DMS153 (cell line): Measurements from ENCODE around the gene SUPT4H1.
A peak's percentile ranks its signal among the peaks of the same experiment; 100 is the strongest.
"Not testable (repeated sequence)": the region's sequence is repeated elsewhere in the genome, so short reads cannot be mapped to it uniquely, and the experiment has no call there.

Source experiments
- DNase-seq: peaks from one replicate; lab custom pipeline; 2025; lab: John Stamatoyannopoulos, UW

SUPT4H1 gene

GRCh38 chr17:58351831-58352595, at the start of gene SUPT4H1:
Gene SUPT4H1, minus strand, starts transcription at chr17:58352201. Its CDS starts 66 bp downstream, at chr17:58352135.
- DNase-seq: peak; percentile 91

DNA sequence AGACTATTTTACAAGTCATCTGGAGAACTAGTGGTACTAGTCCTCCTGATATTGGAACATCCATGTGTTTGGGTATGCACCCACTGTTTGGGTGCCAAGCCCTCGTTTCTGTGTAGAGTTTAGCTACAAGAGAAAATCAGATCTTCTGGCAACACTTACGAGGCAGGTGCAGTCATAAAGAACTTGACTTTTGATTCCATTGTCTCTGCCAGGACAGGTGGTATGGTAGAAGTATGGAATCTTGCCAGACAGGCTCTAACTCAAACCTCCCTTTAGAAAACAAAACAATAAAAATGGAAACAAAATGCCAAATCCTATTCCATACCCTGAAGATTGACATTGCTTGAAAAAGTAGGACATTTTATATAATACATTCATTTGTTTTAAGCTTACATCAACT, 49.3 kb upstream of the SUPT4H1 start:
- no peak for DNase-seq

- DNase-seq: no peak
These were observed 48.8 kb upstream of the SUPT4H1 start for GRCh38 chr17:58400826-58401225.

GRCh38 chr17:58399974-58400373, 48.0 kb upstream of the SUPT4H1 start:
- no peak for DNase-seq

GRCh38 chr17:58398574-58399266, 46.7 kb upstream of the SUPT4H1 start:
- no peak for DNase-seq

GRCh38 chr17:58397421-58397820, 45.4 kb upstream of the SUPT4H1 start:
- DNase-seq: not testable (repeated sequence)

DNA sequence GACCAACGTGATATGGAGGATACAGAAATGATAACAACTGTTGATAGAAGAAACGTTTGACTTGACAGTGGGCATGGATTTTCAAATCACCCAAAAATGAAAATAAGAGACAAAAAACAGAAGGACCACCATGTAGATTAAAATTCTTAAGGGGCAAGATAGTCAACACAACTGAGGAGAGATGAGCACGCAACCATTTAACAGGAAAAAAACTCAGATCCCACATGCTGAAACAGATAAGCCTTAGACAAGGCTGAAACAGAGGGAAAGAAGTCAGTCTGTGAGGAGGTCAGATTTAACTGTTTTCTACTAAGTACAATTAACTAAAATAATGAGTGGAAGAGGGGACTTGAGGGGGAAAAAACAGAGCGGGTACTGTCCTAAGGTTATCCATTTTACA, 44.2 kb upstream of the SUPT4H1 start:
- no peak for DNase-seq

DNA sequence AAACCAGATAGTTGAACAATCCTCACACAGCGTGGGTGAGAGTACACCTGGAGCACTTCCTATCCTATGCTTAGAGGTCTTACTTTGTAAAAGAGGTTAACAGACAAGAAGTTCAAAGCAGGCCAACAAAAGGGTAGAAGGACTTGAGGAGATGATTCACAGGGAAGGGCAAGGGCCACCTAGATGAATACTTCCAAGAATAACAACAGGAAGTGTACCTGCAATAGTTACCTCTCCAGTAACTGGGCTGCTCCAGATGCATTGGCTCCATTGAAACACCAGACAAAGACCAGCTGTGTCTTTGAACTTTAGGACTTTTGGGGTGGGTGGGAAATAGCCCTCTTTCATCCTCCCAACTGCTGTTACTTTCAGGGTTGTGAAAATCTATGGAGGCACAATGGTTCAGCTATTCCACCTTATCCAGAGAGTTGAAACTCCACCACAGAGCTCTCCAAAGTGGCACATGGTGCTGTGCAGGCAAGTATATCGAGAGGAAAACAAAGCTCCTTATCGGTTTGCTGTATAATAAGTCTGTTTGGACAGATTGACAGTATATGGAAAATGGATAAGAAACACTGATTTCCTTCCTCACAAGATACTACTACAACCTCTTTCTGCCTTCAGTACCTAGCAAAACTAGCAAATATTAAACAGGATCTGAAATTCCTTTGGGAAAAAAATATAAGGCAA, 42.7 kb upstream of the SUPT4H1 start:
- no peak for DNase-seq

DNA sequence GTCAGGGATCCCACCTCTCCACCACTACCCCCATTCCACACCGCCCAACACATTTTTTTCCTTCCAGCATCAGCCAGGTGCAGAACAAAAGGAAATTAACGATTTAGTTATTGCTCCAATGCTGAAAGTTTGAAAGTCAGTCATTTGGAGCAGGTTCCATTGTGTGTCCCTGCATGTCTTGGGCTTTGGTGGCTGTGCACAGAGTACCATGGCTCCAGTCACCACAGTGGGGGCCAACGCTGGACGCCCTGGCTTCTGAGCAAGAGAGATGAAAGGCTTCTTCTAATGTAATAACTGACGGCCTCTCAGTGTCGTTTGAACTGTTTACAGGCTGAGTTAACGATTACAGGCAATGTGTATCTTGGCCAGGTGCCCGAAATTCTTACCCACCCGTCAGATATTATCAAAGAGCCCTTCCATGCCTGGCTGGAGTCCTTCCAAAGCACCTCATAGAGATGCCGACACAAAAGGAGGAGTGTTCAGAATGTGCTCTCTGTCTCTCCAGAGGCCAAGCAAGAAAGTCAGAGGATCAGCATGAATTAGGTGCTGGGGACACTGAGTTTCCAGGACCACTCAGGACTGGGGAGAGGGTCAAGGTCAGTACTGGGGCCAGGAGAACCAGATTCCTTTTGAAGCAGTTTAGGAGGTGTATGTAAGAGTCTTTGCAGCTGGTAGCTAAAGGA, 39.4 kb upstream of the SUPT4H1 start:
- DNase-seq: peak; percentile 91

GRCh38 chr17:58390884-58391283, 38.9 kb upstream of the SUPT4H1 start:
- DNase-seq: no peak

- no peak for DNase-seq
These were observed 36.5 kb upstream of the SUPT4H1 start for GRCh38 chr17:58388302-58389190.

GRCh38 chr17:58387834-58388233, 35.8 kb upstream of the SUPT4H1 start:
- DNase-seq: no peak

DNA sequence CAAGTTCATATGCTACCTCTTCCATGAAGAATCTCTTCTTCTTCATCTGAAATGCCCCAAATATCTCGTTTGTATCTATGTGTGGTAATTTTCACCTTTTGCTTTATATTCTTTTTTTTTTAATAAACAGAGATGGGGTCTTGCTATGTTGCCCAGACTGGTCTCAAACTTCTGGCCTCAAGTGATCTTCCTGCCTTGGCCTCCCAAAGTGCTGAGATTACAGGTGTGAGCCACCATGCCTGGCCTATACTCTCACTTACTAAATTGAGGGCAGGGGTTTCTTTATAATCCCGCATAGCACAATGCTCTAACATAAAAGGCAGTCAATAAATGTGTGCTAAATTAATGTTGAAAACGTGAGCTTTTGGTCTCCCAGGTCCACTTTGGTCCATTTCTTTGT, 34.7 kb upstream of the SUPT4H1 start:
- DNase-seq: no peak

DNA sequence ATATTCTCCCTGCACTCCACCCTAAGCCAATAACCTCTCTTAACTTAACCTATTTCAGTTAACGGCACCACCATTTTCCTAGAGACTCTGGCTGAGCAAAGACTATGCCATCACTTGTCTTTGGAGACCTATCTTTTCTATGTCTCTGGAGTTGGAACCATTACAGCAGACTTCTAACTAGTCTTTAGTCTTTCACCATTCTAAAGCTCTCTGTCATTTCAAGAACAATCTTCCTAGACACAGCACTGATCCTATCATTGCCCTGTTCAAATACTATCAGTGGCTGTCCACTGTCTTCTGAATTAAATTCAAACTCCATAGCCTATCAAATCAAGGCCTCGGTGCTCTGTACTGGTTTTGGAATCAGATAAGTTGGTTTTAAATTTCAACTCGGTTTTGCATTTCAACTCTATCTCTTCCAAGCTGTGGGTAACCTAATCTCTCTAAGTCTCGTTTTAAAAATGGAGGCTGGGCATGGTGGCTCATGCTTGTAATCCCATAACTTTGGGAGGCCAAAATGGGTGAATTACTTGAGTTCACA, 33.4 kb upstream of the SUPT4H1 start:
- no peak for DNase-seq

- DNase-seq: no peak
These were observed 32.9 kb upstream of the SUPT4H1 start for GRCh38 chr17:58384897-58385296.

- no peak for DNase-seq
These were observed 32.0 kb upstream of the SUPT4H1 start for GRCh38 chr17:58383892-58384462.

- DNase-seq: no peak
These were observed 30.9 kb upstream of the SUPT4H1 start for GRCh38 chr17:58382872-58383242.

GRCh38 chr17:58382108-58382871, 30.3 kb upstream of the SUPT4H1 start:
- no peak for DNase-seq

DNA sequence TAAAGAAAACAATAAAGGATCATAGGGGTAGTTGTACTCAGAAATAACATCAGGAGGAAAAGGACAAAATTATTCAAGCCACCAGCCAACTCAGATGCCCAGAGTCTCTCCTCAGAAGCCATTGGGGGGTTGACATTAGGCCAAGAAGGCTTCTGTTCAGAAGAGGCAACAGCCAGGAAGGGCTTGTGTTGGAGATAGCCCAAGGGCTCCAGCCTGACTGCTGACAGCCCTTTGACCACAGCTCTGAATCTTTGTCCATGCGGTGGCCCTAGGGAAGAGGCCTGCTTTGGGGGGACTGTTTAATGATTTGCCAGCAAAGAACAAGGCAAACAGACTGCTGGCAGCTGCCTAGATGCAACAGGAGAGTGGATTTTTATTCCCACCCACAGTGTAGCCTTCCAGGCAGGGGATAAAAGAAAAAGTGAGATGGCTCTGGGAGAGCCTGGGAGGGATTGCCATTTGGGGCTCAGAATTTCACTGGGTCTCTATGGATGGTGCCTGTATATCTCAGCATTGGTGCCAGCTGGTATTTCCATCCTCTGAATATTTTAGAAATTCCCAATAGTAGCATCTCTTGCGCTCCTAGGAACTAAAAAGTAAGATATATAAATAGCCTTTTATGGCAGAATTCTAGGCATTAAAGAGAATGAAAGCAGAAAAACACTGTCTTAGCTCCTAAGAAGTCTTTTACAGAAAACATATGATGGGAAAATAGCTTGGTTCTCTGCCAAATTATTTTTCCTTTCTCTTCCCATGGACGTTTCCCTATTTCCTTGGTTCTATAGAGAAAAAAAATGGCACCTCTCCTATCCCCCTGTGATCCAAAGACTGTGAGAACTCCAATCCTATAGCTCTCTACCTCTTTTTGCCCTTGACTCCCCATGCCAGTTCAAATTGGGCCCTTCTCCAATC, 29.4 kb upstream of the SUPT4H1 start:
- no peak for DNase-seq
